A549 (cell line): ENCODE results near the gene TMCO4. TPM values are rescaled to one million over a fixed set of nuclear protein-coding genes. Genes with fewer than 3 reads are reported as not detected.

Experiments
- ATAC-seq, 2 experiments: fragments of 200-7000 bp in 1 of 2; fragments of >200 bp in 1 of 2; cut with Nextera tagmentation in 1 of 2; cut with Tn5 transposase in 1 of 2; 3 replicates each; pipeline versions ENCODE4 v1.8.0 to v1.9.1; 2018 to 2020; ENCODE audit warnings: mild to moderate bottlenecking in 1 of 2, moderate library complexity in 1 of 2
- CTCF ChIA-PET: fragments of 300-600 bp; sonication (Branson Sonifier 250); formaldehyde crosslinking; extraction: SDS; loops from one replicate; lab custom pipeline; 2021; ENCODE audit warnings: antibody characterized with exemption, inconsistent platforms; lab: Yijun Ruan, JAX
- POLR2A ChIA-PET: fragments of 350-600 bp; formaldehyde crosslinking; extraction: SDS; loops from one replicate; lab custom pipeline; 2021; ENCODE audit warnings: antibody characterized with exemption, inconsistent platforms; lab: Yijun Ruan, JAX
- DNase-seq, 2 experiments: peaks; one replicate each; pipeline versions ENCODE4 v3.0.0 to v3.0.0-alpha.2; 2011 to 2016; ENCODE audit warnings: low read depth in 1 of 2, low spot score in 1 of 2
- FAIRE-seq: peaks from 2 replicates; lab custom pipeline; 2011; peaks lifted over from hg19 to GRCh38; lab: Jason Lieb, UNC
- H3K27ac ChIP-seq, 2 experiments: fragments of >200 bp; sonication (Bioruptor Twin); formaldehyde crosslinking; 3 replicates each; pipeline ENCODE4 v1.5.1; 2016 to 2017
- H3K4me1 ChIP-seq: fragments of >200 bp; sonication (Bioruptor Twin); formaldehyde crosslinking; 3 replicates; pipeline ENCODE4 v1.6.1; 2016
- H3K4me2 ChIP-seq: fragments of >200 bp; sonication (Bioruptor Twin); formaldehyde crosslinking; 3 replicates; pipeline ENCODE4 v1.6.1; 2016
- H3K4me3 ChIP-seq: fragments of >200 bp; sonication (Bioruptor Twin); formaldehyde crosslinking; 3 replicates; pipeline ENCODE4 v1.5.1; 2016
- H3K9me3 ChIP-seq: fragments of >200 bp; sonication (Bioruptor Twin); formaldehyde crosslinking; 3 replicates; pipeline ENCODE4 v1.6.1; 2016
- ATOH8 ChIP-seq: fragments of 250-450 bp; sonication (Bioruptor Pico); IDR thresholded peaks from 2 replicates; pipeline ENCODE4 v1.5.0; 2020; ENCODE audit warnings: low read depth, mild to moderate bottlenecking, moderate library complexity
- BCL3 ChIP-seq: fragments of >200 bp; sonication (Bioruptor Twin); formaldehyde crosslinking; IDR thresholded peaks from 3 replicates; pipeline ENCODE4 v1.6.1; 2016
- BHLHE40 ChIP-seq: IDR thresholded peaks from 2 replicates; pipeline ENCODE4 v1.6.1; 2012; ENCODE audit warnings: low read depth, low read length, inconsistent platforms
- CHD2 ChIP-seq: fragments of 150-350 bp; IDR thresholded peaks from 2 replicates; pipeline ENCODE4 v1.6.1; 2014; ENCODE audit warnings: low read length; ENCODE audit not compliant: partially characterized antibody
- FOSB ChIP-seq: fragments of 250-450 bp; sonication (Bioruptor Pico); IDR thresholded peaks from 2 replicates; pipeline ENCODE4 v1.5.0; 2020; ENCODE audit warnings: mild to moderate bottlenecking, moderate library complexity
- FOXS1 ChIP-seq: fragments of 250-450 bp; sonication (Bioruptor Pico); IDR thresholded peaks from 2 replicates; pipeline ENCODE4 v1.5.0; 2020; ENCODE audit warnings: mild to moderate bottlenecking, moderate library complexity
- JUN ChIP-seq, 2 experiments: fragments of >200 bp; sonication (Bioruptor Twin); formaldehyde crosslinking; IDR thresholded peaks; 2 replicates in 1 of 2; 3 replicates in 1 of 2; pipeline ENCODE4 v1.6.1; 2016 to 2017
- MAZ ChIP-seq: fragments of 150-350 bp; IDR thresholded peaks from 2 replicates; pipeline ENCODE4 v1.6.1; 2014; ENCODE audit warnings: antibody characterized with exemption, low read depth, low read length, borderline replicate concordance
- NPAS2 ChIP-seq: fragments of 250-450 bp; sonication (Bioruptor Pico); IDR thresholded peaks from 2 replicates; pipeline ENCODE4 v1.8.0; 2022; ENCODE audit warnings: mild to moderate bottlenecking, moderate library complexity, borderline replicate concordance
- PHF8 ChIP-seq: fragments of 200-600 bp; sonication (generic); IDR thresholded peaks from 2 replicates; pipeline ENCODE4 v1.6.1; 2016; ENCODE audit warnings: low read depth, mild to moderate bottlenecking, antibody characterized with exemption, moderate library complexity, borderline replicate concordance
- POLR2A ChIP-seq: IDR thresholded peaks from 2 replicates; pipeline ENCODE4 v1.6.1; 2012; ENCODE audit warnings: mild to moderate bottlenecking, low read length
- RAD21 ChIP-seq, 2 experiments: fragments of >200 bp in 1 of 2; sonication (Bioruptor Twin) in 1 of 2; formaldehyde crosslinking in 1 of 2; IDR thresholded peaks in 1 of 2; conservative IDR thresholded peaks in 1 of 2; 2 replicates in 1 of 2; 3 replicates in 1 of 2; pipeline ENCODE4 v1.6.1; 2012 to 2018; ENCODE audit warnings: inconsistent platforms in 1 of 2
- RNF2 ChIP-seq: fragments of 200-600 bp; sonication (generic); IDR thresholded peaks from 2 replicates; pipeline ENCODE4 v1.6.1; 2016; ENCODE audit warnings: low read depth, mild to moderate bottlenecking, antibody characterized with exemption, moderate library complexity, borderline replicate concordance
- SMC3 ChIP-seq: fragments of >200 bp; sonication (Bioruptor Twin); formaldehyde crosslinking; IDR thresholded peaks from 3 replicates; pipeline ENCODE4 v1.6.1; 2018; ENCODE audit warnings: inconsistent platforms
- TFCP2L1 ChIP-seq: fragments of 250-450 bp; sonication (Bioruptor Pico); IDR thresholded peaks from 2 replicates; pipeline ENCODE4 v1.5.0; 2021; ENCODE audit warnings: mild to moderate bottlenecking
- TP53 ChIP-seq: fragments of 250-450 bp; sonication (Bioruptor Pico); IDR thresholded peaks from 2 replicates; pipeline ENCODE4 v1.5.0; 2021; ENCODE audit warnings: mild to moderate bottlenecking, moderate library complexity
- WGBS: methylation state at CpG from one replicate; pipeline ENCODE4 v1.1.6; 2017; ENCODE audit errors: missing lambda C conversion rate; 5-methylcytosine and 5-hydroxymethylcytosine counted together
- polyA plus RNA-seq, 4 experiments: library from polyadenylated mRNA; depleted of rRNA in 3 of 4; stranded (reverse); fragments of >200 nt; fragmentation: RNase III in 1 of 4; extraction: RNeasy Plus Mini Kit Qiagen cat#74134 plus additional on column Dnase treatment in 1 of 4; gene quantifications; 2 replicates in 3 of 4; 3 replicates in 1 of 4; pipeline ENCODE4 v1.2.3, GENCODE V29; 2011 to 2017
- TF ChIP-seq, protein P1 (sequence below): fragments of 200-600 bp; sonication (generic); IDR thresholded peaks from 2 replicates; pipeline ENCODE4 v1.6.1; 2016; ENCODE audit warnings: antibody characterized with exemption, mild to moderate bottlenecking, moderate library complexity
- TF ChIP-seq, protein P2 (sequence below): fragments of >200 bp; sonication (Bioruptor Twin); formaldehyde crosslinking; IDR thresholded peaks from 3 replicates; pipeline ENCODE4 v1.5.1; 2016

The TMCO4 gene
- polyA plus RNA-seq, 2 of the 4 experiments (the other 2 are of a cell fraction), result 4.0 to 4.6 TPM

DNA sequence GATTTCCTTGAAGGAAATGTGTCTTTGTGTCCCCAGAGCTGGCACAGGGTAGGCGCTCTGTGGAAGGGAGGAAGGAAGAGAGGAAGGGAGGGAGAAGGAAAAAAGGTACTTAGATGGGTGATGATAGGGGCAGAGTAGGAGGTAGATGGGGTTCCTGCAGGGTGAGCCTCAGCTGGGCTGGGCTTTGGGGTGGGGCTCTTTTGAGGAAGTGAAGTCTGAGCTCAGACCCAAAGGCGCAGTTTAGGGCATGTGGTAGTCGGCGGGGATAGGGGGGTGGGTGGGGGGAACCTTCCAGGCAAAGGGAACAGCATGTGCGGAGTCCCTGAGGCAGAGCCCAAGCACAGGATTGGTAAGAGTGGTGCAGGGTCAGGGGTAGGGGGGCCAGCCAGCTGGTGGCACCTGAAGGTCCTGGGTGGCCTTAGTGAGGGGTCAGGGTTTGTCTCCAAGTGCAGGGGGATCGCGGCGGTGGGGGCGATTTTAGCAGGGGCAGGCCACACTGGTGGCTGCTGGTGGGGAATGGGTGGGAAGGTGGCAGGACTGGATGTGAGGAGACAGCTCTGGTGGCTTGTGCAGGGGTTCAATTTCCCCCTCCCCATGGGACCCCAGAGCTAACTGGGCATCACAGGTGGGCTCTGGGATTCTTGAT lies 143.5 kb downstream of the TMCO4 start:
- ATAC-seq (no peak), DNase-seq (no peak), FAIRE-seq (no peak)
- WGBS, result 94% methylated on average over 6 of the region's 9 CpGs
- ChIA-PET CTCF (interaction anchor here (1.0 kb wide), 1 partner anchor 9 kb away, joined by 3 read pairs; no protein-coding TSS in a partner anchor), POLR2A (no interaction called here)
- H3K4me3 ChIP-seq, result no peak overlapping the region
- H3K4me1 ChIP-seq, result peaks cover 20% of the 10 kb centered on the region
- no peak for TF ChIP-seq SMC3
- TF ChIP-seq BHLHE40, result no peak
- no peak for TF ChIP-seq POLR2A
- no peak for TF ChIP-seq FOXS1
- no peak for TF ChIP-seq TP53 (CRISPR knock-in tag)
- no peak for TF ChIP-seq TFCP2L1 (CRISPR knock-in tag)
- no peak for TF ChIP-seq NPAS2 (CRISPR knock-in tag)
- no peak for TF ChIP-seq PHF8
- no peak for TF ChIP-seq BCL3
- TF ChIP-seq, protein P1, sequence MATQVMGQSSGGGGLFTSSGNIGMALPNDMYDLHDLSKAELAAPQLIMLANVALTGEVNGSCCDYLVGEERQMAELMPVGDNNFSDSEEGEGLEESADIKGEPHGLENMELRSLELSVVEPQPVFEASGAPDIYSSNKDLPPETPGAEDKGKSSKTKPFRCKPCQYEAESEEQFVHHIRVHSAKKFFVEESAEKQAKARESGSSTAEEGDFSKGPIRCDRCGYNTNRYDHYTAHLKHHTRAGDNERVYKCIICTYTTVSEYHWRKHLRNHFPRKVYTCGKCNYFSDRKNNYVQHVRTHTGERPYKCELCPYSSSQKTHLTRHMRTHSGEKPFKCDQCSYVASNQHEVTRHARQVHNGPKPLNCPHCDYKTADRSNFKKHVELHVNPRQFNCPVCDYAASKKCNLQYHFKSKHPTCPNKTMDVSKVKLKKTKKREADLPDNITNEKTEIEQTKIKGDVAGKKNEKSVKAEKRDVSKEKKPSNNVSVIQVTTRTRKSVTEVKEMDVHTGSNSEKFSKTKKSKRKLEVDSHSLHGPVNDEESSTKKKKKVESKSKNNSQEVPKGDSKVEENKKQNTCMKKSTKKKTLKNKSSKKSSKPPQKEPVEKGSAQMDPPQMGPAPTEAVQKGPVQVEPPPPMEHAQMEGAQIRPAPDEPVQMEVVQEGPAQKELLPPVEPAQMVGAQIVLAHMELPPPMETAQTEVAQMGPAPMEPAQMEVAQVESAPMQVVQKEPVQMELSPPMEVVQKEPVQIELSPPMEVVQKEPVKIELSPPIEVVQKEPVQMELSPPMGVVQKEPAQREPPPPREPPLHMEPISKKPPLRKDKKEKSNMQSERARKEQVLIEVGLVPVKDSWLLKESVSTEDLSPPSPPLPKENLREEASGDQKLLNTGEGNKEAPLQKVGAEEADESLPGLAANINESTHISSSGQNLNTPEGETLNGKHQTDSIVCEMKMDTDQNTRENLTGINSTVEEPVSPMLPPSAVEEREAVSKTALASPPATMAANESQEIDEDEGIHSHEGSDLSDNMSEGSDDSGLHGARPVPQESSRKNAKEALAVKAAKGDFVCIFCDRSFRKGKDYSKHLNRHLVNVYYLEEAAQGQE, result no peak
- TF ChIP-seq CHD2, result no peak
- no peak overlapping the region for H3K4me2 ChIP-seq
- H3K9me3 ChIP-seq, result no peaks in the 10 kb centered on the region
- no peak overlapping the region for H3K27ac ChIP-seq

- Histone ChIP-seq H3K4me2 (no peak overlapping the region), H3K27ac (no peak overlapping the region), H3K4me3 (no peak overlapping the region), H3K4me1 (peaks cover 23% of the 10 kb centered on the region), H3K9me3 (no peaks in the 10 kb centered on the region)
- ATAC-seq (no peak), DNase-seq (no peak), FAIRE-seq (no peak)
- ChIA-PET POLR2A (no interaction called here), CTCF (interaction anchor here (1.1 kb wide), 1 partner anchor 311 kb away, joined by 6 read pairs; no protein-coding TSS in a partner anchor)
- 91% methylated on average over 8 of the region's 8 CpGs for WGBS
- no peak for TF ChIP-seq MAZ
- TF ChIP-seq SMC3, result no peak
- TF ChIP-seq, protein P2, sequence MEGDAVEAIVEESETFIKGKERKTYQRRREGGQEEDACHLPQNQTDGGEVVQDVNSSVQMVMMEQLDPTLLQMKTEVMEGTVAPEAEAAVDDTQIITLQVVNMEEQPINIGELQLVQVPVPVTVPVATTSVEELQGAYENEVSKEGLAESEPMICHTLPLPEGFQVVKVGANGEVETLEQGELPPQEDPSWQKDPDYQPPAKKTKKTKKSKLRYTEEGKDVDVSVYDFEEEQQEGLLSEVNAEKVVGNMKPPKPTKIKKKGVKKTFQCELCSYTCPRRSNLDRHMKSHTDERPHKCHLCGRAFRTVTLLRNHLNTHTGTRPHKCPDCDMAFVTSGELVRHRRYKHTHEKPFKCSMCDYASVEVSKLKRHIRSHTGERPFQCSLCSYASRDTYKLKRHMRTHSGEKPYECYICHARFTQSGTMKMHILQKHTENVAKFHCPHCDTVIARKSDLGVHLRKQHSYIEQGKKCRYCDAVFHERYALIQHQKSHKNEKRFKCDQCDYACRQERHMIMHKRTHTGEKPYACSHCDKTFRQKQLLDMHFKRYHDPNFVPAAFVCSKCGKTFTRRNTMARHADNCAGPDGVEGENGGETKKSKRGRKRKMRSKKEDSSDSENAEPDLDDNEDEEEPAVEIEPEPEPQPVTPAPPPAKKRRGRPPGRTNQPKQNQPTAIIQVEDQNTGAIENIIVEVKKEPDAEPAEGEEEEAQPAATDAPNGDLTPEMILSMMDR, result no peak
- TF ChIP-seq FOSB (CRISPR knock-in tag), result no peak
- no peak for TF ChIP-seq RNF2
- no peak for TF ChIP-seq JUN (IDR thresholded peaks at IDR 0.05)
- no peak for TF ChIP-seq ATOH8 (CRISPR knock-in tag)
- TF ChIP-seq CHD2, result no peak
- TF ChIP-seq POLR2A, result no peak
- TF ChIP-seq RAD21 (conservative IDR thresholded peaks at IDR 0.05 in 1 of 2, IDR thresholded peaks at IDR 0.05 in 1 of 2), result no peak
These were observed 144.0 kb downstream of the TMCO4 start for GRCh38 chr1:19655718-19656080.
